GM21526 (cell line): ENCODE data around the gene STAG3.
"Not testable (repeated sequence)": the region's sequence is repeated elsewhere in the genome, so short reads cannot be mapped to it uniquely, and the experiment has no call there.

Experiments used
- ATAC-seq: cut with Tn5 transposase; IDR thresholded peaks from one replicate; pipeline ENCODE4 v1.9.1; 2021; ENCODE audit warnings: moderate library complexity; ENCODE audit not compliant: unreplicated experiment, low FRiP score

The STAG3 gene

GRCh38 chr7:100177045-100178001, at the start of gene STAG3, which contains the start of gene GPC2:
TSS of gene STAG3 (plus strand) at chr7:100177918. CDS start at chr7:100180557, 2,639 bp downstream.
TSS of gene GPC2 (minus strand) at chr7:100177381. CDS start at chr7:100177199, 182 bp downstream.
- ATAC-seq = peak; percentile 68

GRCh38 chr7:100128637-100128963, 49.1 kb upstream of the STAG3 start:
- no peak for ATAC-seq

GRCh38 chr7:100130220-100130607, 47.5 kb upstream of the STAG3 start:
- not testable (repeated sequence) for ATAC-seq

GRCh38 chr7:100130608-100131453, 46.9 kb upstream of the STAG3 start:
- no peak for ATAC-seq

- ATAC-seq = no peak
Measured at GRCh38 chr7:100132126-100132525, 45.6 kb upstream of the STAG3 start.

- ATAC-seq = no peak
Measured at GRCh38 chr7:100132697-100133151, 45.0 kb upstream of the STAG3 start.

GRCh38 chr7:100137851-100138760, 39.6 kb upstream of the STAG3 start:
- no peak for ATAC-seq

- no peak for ATAC-seq
Measured at GRCh38 chr7:100141555-100141949, 36.2 kb upstream of the STAG3 start.

GRCh38 chr7:100142461-100142860, 35.3 kb upstream of the STAG3 start:
- no peak for ATAC-seq

- ATAC-seq = not testable (repeated sequence)
Measured at GRCh38 chr7:100146350-100146749, 31.4 kb upstream of the STAG3 start.

GRCh38 chr7:100147278-100147677, 30.4 kb upstream of the STAG3 start:
- no peak for ATAC-seq

GRCh38 chr7:100148225-100148558, 29.5 kb upstream of the STAG3 start:
- no peak for ATAC-seq

- peak; percentile 96 for ATAC-seq
Measured at GRCh38 chr7:100148559-100149328, 29.0 kb upstream of the STAG3 start, which contains the start of gene LAMTOR4. TSS of gene LAMTOR4 (plus strand) at chr7:100148918. CDS start at chr7:100148973, 55 bp downstream.

- no peak for ATAC-seq
Measured at GRCh38 chr7:100152404-100152803, 25.3 kb upstream of the STAG3 start.

GRCh38 chr7:100152937-100153666, 24.6 kb upstream of the STAG3 start:
- ATAC-seq = no peak

GRCh38 chr7:100153708-100154535, 23.8 kb upstream of the STAG3 start:
- ATAC-seq = no peak

GRCh38 chr7:100154651-100155491, 22.8 kb upstream of the STAG3 start:
- no peak for ATAC-seq
